HG02642 (cell line): ENCODE data around the gene APRT.
"Not testable (repeated sequence)": the region's sequence is repeated elsewhere in the genome, so short reads cannot be mapped to it uniquely, and the experiment has no call there.

ENCODE experiments used
- ATAC-seq: cut with Tn5 transposase; IDR thresholded peaks from one replicate; pipeline ENCODE4 v1.9.1; 2021; ENCODE audit warnings: mild to moderate bottlenecking; ENCODE audit not compliant: unreplicated experiment, poor library complexity

The APRT gene

GRCh38 chr16:88777471-88778270 lies 34.1 kb downstream of the APRT start:
- ATAC-seq: no peak

GRCh38 chr16:88775825-88776224 lies 35.9 kb downstream of the APRT start:
- no peak for ATAC-seq

- no peak for ATAC-seq
Observed at GRCh38 chr16:88774544-88775393, 37.0 kb downstream of the APRT start.

GRCh38 chr16:88773812-88774291 lies 37.9 kb downstream of the APRT start:
- no peak for ATAC-seq

- no peak for ATAC-seq
Observed at GRCh38 chr16:88772871-88773811, 38.6 kb downstream of the APRT start.

GRCh38 chr16:88771781-88772180 lies 39.9 kb downstream of the APRT start:
- not testable (repeated sequence) for ATAC-seq

GRCh38 chr16:88771294-88771772 lies 40.4 kb downstream of the APRT start:
- ATAC-seq: no peak

- no peak for ATAC-seq
Observed at GRCh38 chr16:88770461-88771293, 41.1 kb downstream of the APRT start.

GRCh38 chr16:88769617-88770460 lies 41.9 kb downstream of the APRT start:
- ATAC-seq: no peak

GRCh38 chr16:88768071-88768783 lies 43.5 kb downstream of the APRT start:
- ATAC-seq: no peak

- no peak for ATAC-seq
Observed at GRCh38 chr16:88767546-88768070, 44.1 kb downstream of the APRT start.

- ATAC-seq: no peak
Observed at GRCh38 chr16:88766975-88767374, 44.8 kb downstream of the APRT start.

GRCh38 chr16:88764913-88765349 lies 46.8 kb downstream of the APRT start:
- ATAC-seq: no peak

- ATAC-seq: no peak
Observed at GRCh38 chr16:88764080-88764479, 47.6 kb downstream of the APRT start.

GRCh38 chr16:88763502-88764053 lies 48.1 kb downstream of the APRT start:
- no peak for ATAC-seq

- ATAC-seq: no peak
Observed at GRCh38 chr16:88762941-88763340, 48.8 kb downstream of the APRT start.

- no peak for ATAC-seq
Observed at GRCh38 chr16:88762258-88762870, 49.4 kb downstream of the APRT start.
